ENCODE measurements around the gene FAM168A. TPM values are rescaled to one million over a fixed set of nuclear protein-coding genes. Genes with fewer than 3 reads are reported as not detected.

The FAM168A gene
- total RNA-seq, 1 donor from 2014 or later = 21.2 TPM

DNA sequence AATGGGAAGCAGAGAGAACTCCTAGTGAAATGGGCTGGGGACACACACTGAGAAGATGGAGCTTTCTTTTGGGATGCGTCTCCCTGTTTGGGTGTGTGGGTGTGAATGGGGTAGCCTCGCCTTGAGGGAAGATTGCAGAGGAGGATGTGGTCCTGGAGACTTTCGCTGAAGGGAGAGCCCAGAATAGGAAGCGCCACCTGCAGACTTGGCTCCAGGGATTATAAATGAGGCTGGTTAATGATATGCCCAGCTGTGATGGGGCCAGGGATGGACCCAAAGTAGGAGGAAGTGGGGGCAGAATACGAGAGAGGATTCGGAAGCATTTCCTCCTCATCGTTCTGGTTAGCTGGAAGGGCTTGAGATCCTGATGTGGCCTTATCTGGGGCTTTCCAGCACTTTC, 208.0 kb downstream of the FAM168A start:
- no peak for DNase-seq (ENCODE audit: low spot score)
- Mint-ChIP-seq H3K4me3 (ENCODE audit: unreplicated experiment) (no peak overlapping the region), H3K4me1 (ENCODE audit: unreplicated experiment) (peaks cover 39% of the 10 kb centered on the region), H3K27ac (ENCODE audit: unreplicated experiment) (no peak overlapping the region), H3K27me3 (ENCODE audit: unreplicated experiment) (peaks cover 20% of the 10 kb centered on the region), H3K36me3 (ENCODE audit: low read depth, unreplicated experiment) (no peaks in the 10 kb centered on the region), H3K9me3 (ENCODE audit: unreplicated experiment) (no peaks in the 10 kb centered on the region)
- TF ChIP-seq, protein P1, sequence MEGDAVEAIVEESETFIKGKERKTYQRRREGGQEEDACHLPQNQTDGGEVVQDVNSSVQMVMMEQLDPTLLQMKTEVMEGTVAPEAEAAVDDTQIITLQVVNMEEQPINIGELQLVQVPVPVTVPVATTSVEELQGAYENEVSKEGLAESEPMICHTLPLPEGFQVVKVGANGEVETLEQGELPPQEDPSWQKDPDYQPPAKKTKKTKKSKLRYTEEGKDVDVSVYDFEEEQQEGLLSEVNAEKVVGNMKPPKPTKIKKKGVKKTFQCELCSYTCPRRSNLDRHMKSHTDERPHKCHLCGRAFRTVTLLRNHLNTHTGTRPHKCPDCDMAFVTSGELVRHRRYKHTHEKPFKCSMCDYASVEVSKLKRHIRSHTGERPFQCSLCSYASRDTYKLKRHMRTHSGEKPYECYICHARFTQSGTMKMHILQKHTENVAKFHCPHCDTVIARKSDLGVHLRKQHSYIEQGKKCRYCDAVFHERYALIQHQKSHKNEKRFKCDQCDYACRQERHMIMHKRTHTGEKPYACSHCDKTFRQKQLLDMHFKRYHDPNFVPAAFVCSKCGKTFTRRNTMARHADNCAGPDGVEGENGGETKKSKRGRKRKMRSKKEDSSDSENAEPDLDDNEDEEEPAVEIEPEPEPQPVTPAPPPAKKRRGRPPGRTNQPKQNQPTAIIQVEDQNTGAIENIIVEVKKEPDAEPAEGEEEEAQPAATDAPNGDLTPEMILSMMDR (IDR thresholded peaks at IDR 0.05; ENCODE audit: unreplicated experiment) = no peak

DNA sequence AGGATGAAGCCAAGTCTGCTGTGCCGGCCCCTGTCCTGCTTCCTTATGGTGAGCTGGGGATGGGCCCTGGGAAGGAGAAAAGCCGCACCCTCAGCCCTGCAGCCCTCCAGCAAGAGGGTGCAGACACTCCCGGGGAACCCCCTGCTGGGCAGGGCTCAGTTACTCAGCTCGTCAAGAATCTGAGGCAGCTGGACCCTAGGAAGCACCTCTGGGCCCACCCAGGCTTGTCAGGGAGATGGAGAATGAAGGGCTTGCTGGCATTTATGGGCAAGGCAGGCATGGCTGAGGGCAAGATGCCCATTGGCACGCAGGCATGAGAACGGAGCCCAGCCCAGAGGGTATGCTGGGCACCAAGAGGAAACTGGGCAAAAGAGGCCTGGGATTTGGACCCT, 208.8 kb downstream of the FAM168A start:
- no peaks in the 10 kb centered on the region for H3K36me3 Mint-ChIP-seq (ENCODE audit: low read depth, unreplicated experiment)

DNA sequence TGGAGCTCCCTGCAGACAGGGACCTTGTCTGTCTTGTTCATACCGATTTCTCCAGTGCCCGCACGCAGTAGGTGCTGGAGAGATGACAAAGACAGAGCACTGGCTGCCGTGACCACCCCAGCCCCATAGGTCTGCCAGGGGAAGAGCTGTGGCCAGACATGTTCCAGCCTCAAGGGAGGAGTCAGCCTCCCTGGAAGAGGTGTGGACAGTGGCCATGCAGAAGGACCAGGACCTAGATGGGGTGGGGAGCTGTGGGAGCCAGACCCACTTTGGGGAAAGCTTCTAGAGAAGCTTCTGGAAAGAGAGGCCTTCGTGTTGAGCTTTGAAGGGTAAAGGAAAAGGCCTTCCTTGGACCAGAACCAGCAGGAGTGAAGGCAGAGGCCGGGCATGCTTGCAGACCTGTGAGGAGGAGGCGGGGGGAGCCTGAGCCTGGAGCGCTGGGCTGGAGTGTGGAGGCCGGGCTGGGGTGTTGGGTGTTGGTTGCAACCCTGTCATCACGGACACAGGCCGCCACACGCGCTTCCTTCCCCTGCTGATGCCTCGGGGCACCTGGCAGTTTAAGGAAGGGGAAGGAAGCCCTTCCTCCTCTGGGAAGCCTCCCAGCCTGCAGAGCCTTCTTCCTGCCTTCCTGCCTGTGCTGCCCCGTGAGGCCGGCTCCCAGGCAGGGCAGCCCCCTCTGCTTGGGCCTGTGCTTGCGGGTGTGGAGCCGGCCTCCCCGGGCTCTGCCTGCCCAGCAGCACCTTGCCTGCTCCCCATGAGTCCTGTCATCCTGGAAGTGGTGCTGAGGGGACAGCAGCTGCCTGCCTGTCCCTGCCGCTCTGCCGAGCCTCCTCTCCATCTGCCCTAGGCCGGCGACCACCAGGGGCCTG, 209.4 kb downstream of the FAM168A start:
- no peaks in the 10 kb centered on the region for H3K9me3 Mint-ChIP-seq (ENCODE audit: unreplicated experiment)
- no peaks in the 10 kb centered on the region for H3K36me3 Mint-ChIP-seq (ENCODE audit: low read depth, unreplicated experiment)
- TF ChIP-seq, protein P1 (IDR thresholded peaks at IDR 0.05; ENCODE audit: unreplicated experiment) = no peak
- peaks cover 49% of the 10 kb centered on the region for H3K4me1 Mint-ChIP-seq (ENCODE audit: unreplicated experiment)
- H3K4me3 Mint-ChIP-seq (ENCODE audit: unreplicated experiment) = peak overlapping the region; percentile 51
- DNase-seq (ENCODE audit: low spot score) = peak; percentile 34
- peaks cover 19% of the 10 kb centered on the region for H3K27me3 Mint-ChIP-seq (ENCODE audit: unreplicated experiment)
- H3K27ac Mint-ChIP-seq (ENCODE audit: unreplicated experiment) = peak overlapping the region; percentile 61

More for the DNA sequence above, 208.8 kb downstream of the FAM168A start:
- DNase-seq (ENCODE audit: low spot score) = no peak
- Mint-ChIP-seq H3K4me1 (ENCODE audit: unreplicated experiment) (peaks cover 43% of the 10 kb centered on the region), H3K27me3 (ENCODE audit: unreplicated experiment) (peaks cover 18% of the 10 kb centered on the region), H3K9me3 (ENCODE audit: unreplicated experiment) (no peaks in the 10 kb centered on the region), H3K4me3 (ENCODE audit: unreplicated experiment) (no peak overlapping the region), H3K27ac (ENCODE audit: unreplicated experiment) (peak overlapping the region; percentile 61)
- TF ChIP-seq, protein P1 (IDR thresholded peaks at IDR 0.05; ENCODE audit: unreplicated experiment) = no peak

DNA sequence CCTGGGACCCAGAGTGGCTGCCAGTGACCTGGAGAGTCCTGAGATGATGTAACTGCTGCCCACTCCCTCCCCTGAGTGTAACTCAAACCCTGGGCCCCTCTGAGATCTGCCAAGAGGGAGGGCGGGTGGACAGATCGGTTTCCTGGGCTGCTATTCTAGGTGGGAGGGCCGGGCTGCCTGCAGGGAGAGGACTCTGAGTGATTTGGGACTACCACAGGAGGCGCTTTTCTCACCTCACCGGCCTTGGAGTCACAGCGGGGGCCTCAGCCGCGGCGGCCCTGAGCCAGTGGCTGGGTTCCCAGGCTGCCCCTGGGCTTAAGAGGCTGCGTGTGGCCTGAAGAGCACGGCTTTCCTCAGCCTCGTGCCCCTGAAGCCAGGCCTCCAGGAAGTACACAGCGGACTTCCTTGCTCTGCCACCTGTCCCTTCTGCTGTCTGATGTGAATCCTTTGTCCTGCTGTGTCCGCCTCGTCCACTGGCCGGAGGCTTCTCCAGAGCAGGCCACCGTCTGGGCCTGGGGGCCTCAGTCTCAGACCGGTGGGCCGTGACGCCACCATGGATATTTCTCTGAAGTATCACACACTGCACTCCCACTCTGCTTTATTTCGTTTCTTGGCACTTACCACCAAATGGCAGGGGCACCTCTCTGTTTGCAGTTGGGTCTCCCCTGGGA, 210.2 kb downstream of the FAM168A start:
- H3K36me3 Mint-ChIP-seq (ENCODE audit: low read depth, unreplicated experiment) = no peaks in the 10 kb centered on the region
- TF ChIP-seq, protein P1 (IDR thresholded peaks at IDR 0.05; ENCODE audit: unreplicated experiment) = no peak
- peak overlapping the region; percentile 68 for H3K27ac Mint-ChIP-seq (ENCODE audit: unreplicated experiment)
- H3K9me3 Mint-ChIP-seq (ENCODE audit: unreplicated experiment) = no peaks in the 10 kb centered on the region
- peak overlapping the region; percentile 51 for H3K4me3 Mint-ChIP-seq (ENCODE audit: unreplicated experiment)
- H3K27me3 Mint-ChIP-seq (ENCODE audit: unreplicated experiment) = peaks cover 16% of the 10 kb centered on the region
- H3K4me1 Mint-ChIP-seq (ENCODE audit: unreplicated experiment) = peaks cover 47% of the 10 kb centered on the region
- no peak for DNase-seq (ENCODE audit: low spot score)

DNA sequence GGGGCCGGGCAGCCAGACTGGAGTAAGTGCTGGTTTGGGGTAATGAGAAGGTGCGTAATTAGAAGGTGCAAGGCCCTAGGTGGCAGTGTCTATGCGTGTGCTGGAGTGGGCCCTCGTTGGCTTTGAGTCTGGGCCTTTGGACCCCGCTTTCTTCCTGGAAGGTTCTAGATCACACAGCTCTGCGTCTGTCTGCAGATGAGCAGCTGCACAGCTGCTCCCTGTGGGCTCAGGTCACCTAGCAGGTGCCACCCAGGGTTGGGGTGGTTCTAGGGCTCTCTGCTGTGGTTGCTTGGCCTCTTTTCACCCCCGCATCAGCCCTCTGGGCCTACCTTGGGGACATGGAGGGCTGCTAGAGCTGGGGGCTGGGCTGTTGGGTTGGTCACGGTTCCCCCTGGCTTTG, 211.4 kb downstream of the FAM168A start:
- TF ChIP-seq, protein P1 (IDR thresholded peaks at IDR 0.05; ENCODE audit: unreplicated experiment) = no peak
- Mint-ChIP-seq H3K27ac (ENCODE audit: unreplicated experiment) (no peak overlapping the region), H3K36me3 (ENCODE audit: low read depth, unreplicated experiment) (no peaks in the 10 kb centered on the region), H3K27me3 (ENCODE audit: unreplicated experiment) (peaks cover 17% of the 10 kb centered on the region), H3K4me1 (ENCODE audit: unreplicated experiment) (peaks cover 47% of the 10 kb centered on the region), H3K4me3 (ENCODE audit: unreplicated experiment) (no peak overlapping the region), H3K9me3 (ENCODE audit: unreplicated experiment) (no peaks in the 10 kb centered on the region)
- no peak for DNase-seq (ENCODE audit: low spot score)

All from endothelial cell (in vitro differentiated cells).